GM23338 (cell line): ENCODE data around the gene OR5K3. TPM values are rescaled to one million over a fixed set of nuclear protein-coding genes. Genes with fewer than 3 reads are reported as not detected.

Experiments used
- ATAC-seq: fragments of 200-7000 bp; cut with Tn5 transposase; 3 replicates; pipeline ENCODE4 v1.9.1; 2020
- DNase-seq: peaks from one replicate; pipeline ENCODE4 v3.0.0-alpha.2; 2015; ENCODE audit warnings: low spot score
- H2AFZ ChIP-seq: fragments of 200-600 bp; sonication (generic); 2 replicates; pipeline ENCODE4 v1.8.0; 2016; ENCODE audit warnings: antibody characterized with exemption, mild to moderate bottlenecking, moderate library complexity
- H3F3A ChIP-seq: fragments of 200-600 bp; sonication (generic); replicated peaks from 2 replicates; pipeline ENCODE4 v1.8.0; 2017; ENCODE audit warnings: antibody characterized with exemption, mixed run types, low read depth
- H3K27ac ChIP-seq: fragments of 200-600 bp; sonication (generic); 2 replicates; pipeline ENCODE4 v1.6.1; 2016; ENCODE audit warnings: low read depth
- H3K27me3 ChIP-seq: fragments of 200-600 bp; sonication (generic); 2 replicates; pipeline ENCODE4 v1.8.0; 2016; ENCODE audit warnings: mild to moderate bottlenecking, mixed run types, moderate library complexity; ENCODE audit not compliant: insufficient read depth
- H3K36me3 ChIP-seq: fragments of 200-600 bp; sonication (generic); 2 replicates; pipeline ENCODE4 v1.8.0; 2016; ENCODE audit warnings: mild to moderate bottlenecking; ENCODE audit not compliant: insufficient read depth
- H3K4me1 ChIP-seq: fragments of 200-600 bp; sonication (generic); 2 replicates; pipeline ENCODE4 v1.8.0; 2016; ENCODE audit warnings: mild to moderate bottlenecking, moderate library complexity; ENCODE audit not compliant: insufficient read depth
- H3K4me2 ChIP-seq: fragments of 200-600 bp; sonication (generic); 2 replicates; pipeline ENCODE4 v1.7.1; 2017; ENCODE audit warnings: mixed run types
- H3K4me3 ChIP-seq: fragments of 200-600 bp; sonication (generic); 2 replicates; pipeline ENCODE4 v1.6.1; 2016; ENCODE audit warnings: mixed run types
- H3K79me2 ChIP-seq: fragments of 200-600 bp; sonication (generic); replicated peaks from 2 replicates; pipeline ENCODE4 v1.8.0; 2017; ENCODE audit warnings: mild to moderate bottlenecking; ENCODE audit not compliant: insufficient read depth
- H3K9me2 ChIP-seq: fragments of 200-600 bp; sonication (generic); 2 replicates; pipeline ENCODE4 v1.8.0; 2017; ENCODE audit not compliant: insufficient read depth
- H4K20me1 ChIP-seq: fragments of 200-600 bp; sonication (generic); replicated peaks from 2 replicates; pipeline ENCODE4 v1.8.0; 2017; ENCODE audit warnings: mild to moderate bottlenecking; ENCODE audit not compliant: insufficient read depth
- H3K27ac Mint-ChIP-seq: 2 replicates; pipeline ENCODE4 v1.8.0; 2020; ENCODE audit warnings: inconsistent platforms, mild to moderate bottlenecking, moderate library complexity, mixed read lengths
- H3K27me3 Mint-ChIP-seq: 3 replicates; pipeline ENCODE4 v1.8.0; 2022; ENCODE audit warnings: low read depth, mild to moderate bottlenecking, moderate library complexity, mixed read lengths, inconsistent platforms; ENCODE audit not compliant: insufficient read depth, poor library complexity
- H3K36me3 Mint-ChIP-seq: 3 replicates; pipeline ENCODE4 v1.8.0; 2021; ENCODE audit warnings: low read depth, mild to moderate bottlenecking, inconsistent platforms, moderate library complexity, mixed read lengths
- H3K4me1 Mint-ChIP-seq: 3 replicates; pipeline ENCODE4 v1.8.0; 2020; ENCODE audit warnings: mild to moderate bottlenecking, inconsistent platforms, mixed read lengths
- H3K4me3 Mint-ChIP-seq: 3 replicates; pipeline ENCODE4 v1.8.0; 2021; ENCODE audit warnings: moderate library complexity, mild to moderate bottlenecking, inconsistent platforms, mixed read lengths
- H3K9me3 Mint-ChIP-seq: 3 replicates; pipeline ENCODE4 v1.8.0; 2020; ENCODE audit warnings: moderate library complexity, mild to moderate bottlenecking, inconsistent platforms, mixed read lengths
- CREB1 ChIP-seq: fragments of 250-450 bp; sonication (Bioruptor Pico); IDR thresholded peaks from 2 replicates; pipeline ENCODE4 v1.5.0; 2020; ENCODE audit warnings: low read depth, mild to moderate bottlenecking, moderate library complexity
- EZH2 ChIP-seq: fragments of 200-600 bp; sonication (generic); IDR thresholded peaks from one replicate; pipeline ENCODE4 v1.8.0; 2017; ENCODE audit warnings: antibody characterized with exemption, mild to moderate bottlenecking, low read depth; ENCODE audit not compliant: unreplicated experiment
- EZH2phosphoT487 ChIP-seq: fragments of 200-600 bp; sonication (generic); IDR thresholded peaks from one replicate; pipeline ENCODE4 v1.8.1; 2018; ENCODE audit warnings: antibody characterized with exemption; ENCODE audit not compliant: unreplicated experiment
- JUNB ChIP-seq: IDR thresholded peaks from one replicate; pipeline ENCODE4 v1.6.1; 2016; ENCODE audit warnings: antibody characterized with exemption; ENCODE audit not compliant: unreplicated experiment
- NANOG ChIP-seq: IDR thresholded peaks from 2 replicates; pipeline ENCODE4 v1.6.1; 2016; ENCODE audit warnings: antibody characterized with exemption, borderline replicate concordance
- POLR2AphosphoS5 ChIP-seq: IDR thresholded peaks from 2 replicates; pipeline ENCODE4 v1.6.1; 2016; ENCODE audit warnings: antibody characterized with exemption, low read depth
- STAT1 ChIP-seq: IDR thresholded peaks from one replicate; pipeline ENCODE4 v1.6.1; 2016; ENCODE audit warnings: antibody characterized with exemption; ENCODE audit not compliant: unreplicated experiment
- ZNF114 ChIP-seq: fragments of 250-450 bp; sonication (Bioruptor Pico); IDR thresholded peaks from 2 replicates; pipeline ENCODE4 v1.5.0; 2020; ENCODE audit warnings: mild to moderate bottlenecking, moderate library complexity
- ZNF331 ChIP-seq: fragments of 250-450 bp; sonication (Bioruptor Pico); IDR thresholded peaks from 2 replicates; pipeline ENCODE4 v1.5.0; 2020; ENCODE audit warnings: low read depth, mild to moderate bottlenecking, moderate library complexity
- polyA plus RNA-seq: library from polyadenylated mRNA; unstranded; fragments of >200 nt; fragmentation: Nextera tagmentation; extraction: Ambion mirVana; gene quantifications from 2 replicates; pipeline ENCODE4 v1.2.1, GENCODE V29; 2016
- total RNA-seq: library from RNA; depleted of rRNA; stranded (reverse); fragments of >200 nt; shearing (Covaris generic); gene quantifications from 2 replicates; pipeline ENCODE4 v1.2.3, GENCODE V29; 2014
- TF ChIP-seq, protein P1 (sequence below): IDR thresholded peaks from one replicate; pipeline ENCODE4 v1.6.1; 2018; ENCODE audit warnings: antibody characterized with exemption; ENCODE audit not compliant: unreplicated experiment
- TF ChIP-seq, protein P2 (sequence below): IDR thresholded peaks from 2 replicates; pipeline ENCODE4 v1.6.1; 2016; ENCODE audit warnings: antibody characterized with exemption
- TF ChIP-seq, protein P3 (sequence below), 2 experiments: fragments of 200-600 bp in 1 of 2; sonication (generic) in 1 of 2; conservative IDR thresholded peaks; 2 replicates each; pipeline versions ENCODE4 v1.5.1 to v1.6.1; 2016 to 2017; ENCODE audit warnings: antibody characterized with exemption in 2 of 2, low read depth in 2 of 2, mild to moderate bottlenecking in 2 of 2, moderate library complexity in 1 of 2
- TF ChIP-seq, protein P4 (sequence below): fragments of 250-450 bp; sonication (Bioruptor Pico); IDR thresholded peaks from 2 replicates; pipeline ENCODE4 v1.5.0; 2020; ENCODE audit warnings: mild to moderate bottlenecking, moderate library complexity

The OR5K3 gene
- total and polyA plus RNA-seq, 2 experiments from 2014 or later, result not detected

DNA sequence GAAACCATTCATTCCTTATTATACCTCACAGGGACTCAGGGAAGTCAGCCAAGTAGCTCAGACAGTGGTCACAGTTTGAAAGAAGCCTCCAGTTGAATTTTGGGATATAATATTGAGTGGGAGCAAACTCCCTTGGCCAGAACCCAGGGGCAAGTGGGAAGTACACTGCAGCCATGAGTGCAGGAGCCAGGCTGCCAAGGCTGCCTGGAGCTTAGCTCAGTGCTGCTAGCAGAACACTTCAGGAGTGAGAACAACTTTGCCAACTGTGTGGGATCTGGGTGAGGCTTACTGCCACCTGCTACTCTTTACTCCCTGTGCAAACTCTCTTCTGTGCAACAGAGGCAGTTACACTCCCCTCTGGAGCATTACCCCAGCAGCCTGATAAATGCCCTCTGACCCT, 4.6 kb downstream of the OR5K3 start:
- Histone ChIP-seq H2AFZ (peak overlapping the region; percentile 44; the same call in 1 of the 2 replicates), H3K4me3 (no peak overlapping the region), H3F3A (no peaks in the 10 kb centered on the region), H3K36me3 (peaks cover 5% of the 10 kb centered on the region; the same call in 1 of the 2 replicates), H3K79me2 (no peaks in the 10 kb centered on the region), H3K9me2 (no peaks in the 10 kb centered on the region; the same call in 1 of the 2 replicates), H3K27me3 (no peaks in the 10 kb centered on the region), H4K20me1 (no peaks in the 10 kb centered on the region), H3K27ac (no peak overlapping the region), H3K4me1 (no peaks in the 10 kb centered on the region; the same call in 1 of the 2 replicates), H3K4me2 (no peak overlapping the region)
- peaks cover 35% of the 10 kb centered on the region for H3K9me3 Mint-ChIP-seq
- no peak for TF ChIP-seq STAT1
- TF ChIP-seq ZNF331 (CRISPR knock-in tag), result no peak
- no peak for TF ChIP-seq JUNB
- TF ChIP-seq EZH2, result no peak
- TF ChIP-seq, protein P1, sequence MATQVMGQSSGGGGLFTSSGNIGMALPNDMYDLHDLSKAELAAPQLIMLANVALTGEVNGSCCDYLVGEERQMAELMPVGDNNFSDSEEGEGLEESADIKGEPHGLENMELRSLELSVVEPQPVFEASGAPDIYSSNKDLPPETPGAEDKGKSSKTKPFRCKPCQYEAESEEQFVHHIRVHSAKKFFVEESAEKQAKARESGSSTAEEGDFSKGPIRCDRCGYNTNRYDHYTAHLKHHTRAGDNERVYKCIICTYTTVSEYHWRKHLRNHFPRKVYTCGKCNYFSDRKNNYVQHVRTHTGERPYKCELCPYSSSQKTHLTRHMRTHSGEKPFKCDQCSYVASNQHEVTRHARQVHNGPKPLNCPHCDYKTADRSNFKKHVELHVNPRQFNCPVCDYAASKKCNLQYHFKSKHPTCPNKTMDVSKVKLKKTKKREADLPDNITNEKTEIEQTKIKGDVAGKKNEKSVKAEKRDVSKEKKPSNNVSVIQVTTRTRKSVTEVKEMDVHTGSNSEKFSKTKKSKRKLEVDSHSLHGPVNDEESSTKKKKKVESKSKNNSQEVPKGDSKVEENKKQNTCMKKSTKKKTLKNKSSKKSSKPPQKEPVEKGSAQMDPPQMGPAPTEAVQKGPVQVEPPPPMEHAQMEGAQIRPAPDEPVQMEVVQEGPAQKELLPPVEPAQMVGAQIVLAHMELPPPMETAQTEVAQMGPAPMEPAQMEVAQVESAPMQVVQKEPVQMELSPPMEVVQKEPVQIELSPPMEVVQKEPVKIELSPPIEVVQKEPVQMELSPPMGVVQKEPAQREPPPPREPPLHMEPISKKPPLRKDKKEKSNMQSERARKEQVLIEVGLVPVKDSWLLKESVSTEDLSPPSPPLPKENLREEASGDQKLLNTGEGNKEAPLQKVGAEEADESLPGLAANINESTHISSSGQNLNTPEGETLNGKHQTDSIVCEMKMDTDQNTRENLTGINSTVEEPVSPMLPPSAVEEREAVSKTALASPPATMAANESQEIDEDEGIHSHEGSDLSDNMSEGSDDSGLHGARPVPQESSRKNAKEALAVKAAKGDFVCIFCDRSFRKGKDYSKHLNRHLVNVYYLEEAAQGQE, result no peak
- TF ChIP-seq CREB1 (CRISPR knock-in tag), result no peak
- TF ChIP-seq, protein P2, sequence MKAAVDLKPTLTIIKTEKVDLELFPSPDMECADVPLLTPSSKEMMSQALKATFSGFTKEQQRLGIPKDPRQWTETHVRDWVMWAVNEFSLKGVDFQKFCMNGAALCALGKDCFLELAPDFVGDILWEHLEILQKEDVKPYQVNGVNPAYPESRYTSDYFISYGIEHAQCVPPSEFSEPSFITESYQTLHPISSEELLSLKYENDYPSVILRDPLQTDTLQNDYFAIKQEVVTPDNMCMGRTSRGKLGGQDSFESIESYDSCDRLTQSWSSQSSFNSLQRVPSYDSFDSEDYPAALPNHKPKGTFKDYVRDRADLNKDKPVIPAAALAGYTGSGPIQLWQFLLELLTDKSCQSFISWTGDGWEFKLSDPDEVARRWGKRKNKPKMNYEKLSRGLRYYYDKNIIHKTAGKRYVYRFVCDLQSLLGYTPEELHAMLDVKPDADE, result no peak
- TF ChIP-seq NANOG, result no peak
- TF ChIP-seq, protein P3, sequence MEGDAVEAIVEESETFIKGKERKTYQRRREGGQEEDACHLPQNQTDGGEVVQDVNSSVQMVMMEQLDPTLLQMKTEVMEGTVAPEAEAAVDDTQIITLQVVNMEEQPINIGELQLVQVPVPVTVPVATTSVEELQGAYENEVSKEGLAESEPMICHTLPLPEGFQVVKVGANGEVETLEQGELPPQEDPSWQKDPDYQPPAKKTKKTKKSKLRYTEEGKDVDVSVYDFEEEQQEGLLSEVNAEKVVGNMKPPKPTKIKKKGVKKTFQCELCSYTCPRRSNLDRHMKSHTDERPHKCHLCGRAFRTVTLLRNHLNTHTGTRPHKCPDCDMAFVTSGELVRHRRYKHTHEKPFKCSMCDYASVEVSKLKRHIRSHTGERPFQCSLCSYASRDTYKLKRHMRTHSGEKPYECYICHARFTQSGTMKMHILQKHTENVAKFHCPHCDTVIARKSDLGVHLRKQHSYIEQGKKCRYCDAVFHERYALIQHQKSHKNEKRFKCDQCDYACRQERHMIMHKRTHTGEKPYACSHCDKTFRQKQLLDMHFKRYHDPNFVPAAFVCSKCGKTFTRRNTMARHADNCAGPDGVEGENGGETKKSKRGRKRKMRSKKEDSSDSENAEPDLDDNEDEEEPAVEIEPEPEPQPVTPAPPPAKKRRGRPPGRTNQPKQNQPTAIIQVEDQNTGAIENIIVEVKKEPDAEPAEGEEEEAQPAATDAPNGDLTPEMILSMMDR (conservative IDR thresholded peaks at IDR 0.05; ENCODE audit: low read depth in 2 of 2), result no peak
- TF ChIP-seq, protein P4, sequence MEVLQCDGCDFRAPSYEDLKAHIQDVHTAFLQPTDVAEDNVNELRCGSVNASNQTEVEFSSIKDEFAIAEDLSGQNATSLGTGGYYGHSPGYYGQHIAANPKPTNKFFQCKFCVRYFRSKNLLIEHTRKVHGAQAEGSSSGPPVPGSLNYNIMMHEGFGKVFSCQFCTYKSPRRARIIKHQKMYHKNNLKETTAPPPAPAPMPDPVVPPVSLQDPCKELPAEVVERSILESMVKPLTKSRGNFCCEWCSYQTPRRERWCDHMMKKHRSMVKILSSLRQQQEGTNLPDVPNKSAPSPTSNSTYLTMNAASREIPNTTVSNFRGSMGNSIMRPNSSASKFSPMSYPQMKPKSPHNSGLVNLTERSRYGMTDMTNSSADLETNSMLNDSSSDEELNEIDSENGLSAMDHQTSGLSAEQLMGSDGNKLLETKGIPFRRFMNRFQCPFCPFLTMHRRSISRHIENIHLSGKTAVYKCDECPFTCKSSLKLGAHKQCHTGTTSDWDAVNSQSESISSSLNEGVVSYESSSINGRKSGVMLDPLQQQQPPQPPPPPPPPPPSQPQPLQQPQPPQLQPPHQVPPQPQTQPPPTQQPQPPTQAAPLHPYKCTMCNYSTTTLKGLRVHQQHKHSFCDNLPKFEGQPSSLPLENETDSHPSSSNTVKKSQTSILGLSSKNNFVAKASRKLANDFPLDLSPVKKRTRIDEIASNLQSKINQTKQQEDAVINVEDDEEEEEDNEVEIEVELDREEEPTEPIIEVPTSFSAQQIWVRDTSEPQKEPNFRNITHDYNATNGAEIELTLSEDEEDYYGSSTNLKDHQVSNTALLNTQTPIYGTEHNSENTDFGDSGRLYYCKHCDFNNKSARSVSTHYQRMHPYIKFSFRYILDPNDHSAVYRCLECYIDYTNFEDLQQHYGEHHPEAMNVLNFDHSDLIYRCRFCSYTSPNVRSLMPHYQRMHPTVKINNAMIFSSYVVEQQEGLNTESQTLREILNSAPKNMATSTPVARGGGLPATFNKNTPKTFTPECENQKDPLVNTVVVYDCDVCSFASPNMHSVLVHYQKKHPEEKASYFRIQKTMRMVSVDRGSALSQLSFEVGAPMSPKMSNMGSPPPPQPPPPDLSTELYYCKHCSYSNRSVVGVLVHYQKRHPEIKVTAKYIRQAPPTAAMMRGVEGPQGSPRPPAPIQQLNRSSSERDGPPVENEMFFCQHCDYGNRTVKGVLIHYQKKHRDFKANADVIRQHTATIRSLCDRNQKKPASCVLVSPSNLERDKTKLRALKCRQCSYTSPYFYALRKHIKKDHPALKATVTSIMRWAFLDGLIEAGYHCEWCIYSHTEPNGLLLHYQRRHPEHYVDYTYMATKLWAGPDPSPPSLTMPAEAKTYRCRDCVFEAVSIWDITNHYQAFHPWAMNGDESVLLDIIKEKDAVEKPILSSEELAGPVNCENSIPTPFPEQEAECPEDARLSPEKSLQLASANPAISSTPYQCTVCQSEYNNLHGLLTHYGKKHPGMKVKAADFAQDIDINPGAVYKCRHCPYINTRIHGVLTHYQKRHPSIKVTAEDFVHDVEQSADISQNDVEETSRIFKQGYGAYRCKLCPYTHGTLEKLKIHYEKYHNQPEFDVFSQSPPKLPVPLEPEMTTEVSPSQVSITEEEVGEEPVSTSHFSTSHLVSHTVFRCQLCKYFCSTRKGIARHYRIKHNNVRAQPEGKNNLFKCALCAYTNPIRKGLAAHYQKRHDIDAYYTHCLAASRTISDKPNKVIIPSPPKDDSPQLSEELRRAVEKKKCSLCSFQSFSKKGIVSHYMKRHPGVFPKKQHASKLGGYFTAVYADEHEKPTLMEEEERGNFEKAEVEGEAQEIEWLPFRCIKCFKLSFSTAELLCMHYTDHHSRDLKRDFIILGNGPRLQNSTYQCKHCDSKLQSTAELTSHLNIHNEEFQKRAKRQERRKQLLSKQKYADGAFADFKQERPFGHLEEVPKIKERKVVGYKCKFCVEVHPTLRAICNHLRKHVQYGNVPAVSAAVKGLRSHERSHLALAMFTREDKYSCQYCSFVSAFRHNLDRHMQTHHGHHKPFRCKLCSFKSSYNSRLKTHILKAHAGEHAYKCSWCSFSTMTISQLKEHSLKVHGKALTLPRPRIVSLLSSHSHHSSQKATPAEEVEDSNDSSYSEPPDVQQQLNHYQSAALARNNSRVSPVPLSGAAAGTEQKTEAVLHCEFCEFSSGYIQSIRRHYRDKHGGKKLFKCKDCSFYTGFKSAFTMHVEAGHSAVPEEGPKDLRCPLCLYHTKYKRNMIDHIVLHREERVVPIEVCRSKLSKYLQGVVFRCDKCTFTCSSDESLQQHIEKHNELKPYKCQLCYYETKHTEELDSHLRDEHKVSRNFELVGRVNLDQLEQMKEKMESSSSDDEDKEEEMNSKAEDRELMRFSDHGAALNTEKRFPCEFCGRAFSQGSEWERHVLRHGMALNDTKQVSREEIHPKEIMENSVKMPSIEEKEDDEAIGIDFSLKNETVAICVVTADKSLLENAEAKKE (CRISPR knock-in tag), result no peak
- no peak for TF ChIP-seq POLR2AphosphoS5
- TF ChIP-seq EZH2phosphoT487, result no peak
- no peak for TF ChIP-seq ZNF114 (CRISPR knock-in tag)
- no peak overlapping the region for H3K4me3 Mint-ChIP-seq
- ATAC-seq (no peak), DNase-seq (no peak)
- no peaks in the 10 kb centered on the region for H3K27me3 Mint-ChIP-seq
- H3K36me3 Mint-ChIP-seq, result peaks cover 15% of the 10 kb centered on the region
- peaks cover 8% of the 10 kb centered on the region for H3K4me1 Mint-ChIP-seq
- H3K27ac Mint-ChIP-seq, result no peak overlapping the region
